ENCODE data around the gene PLEKHO2. TPM values are rescaled to one million over a fixed set of nuclear protein-coding genes. Genes with fewer than 3 reads are reported as not detected.

Gene PLEKHO2
- total and polyA plus RNA-seq, 2 of the 13 experiments (the other 11 are each of a cell fraction or from before 2014, with no cell fraction given) = 3.8 to 4.8 TPM

- H4K20me1 ChIP-seq (ENCODE audit: insufficient read depth, low read length) = no peaks in the 10 kb centered on the region
- in situ Hi-C loops (cut with HindIII; ENCODE audit: extremely low pct_ligation_motif_present, low pct_unique_long_range_greater_than_20kb) = no loop called here
- no peak; the same call in 2 of the 3 replicates for ATAC-seq
- peaks cover 14% of the 10 kb centered on the region for H3K4me1 ChIP-seq (ENCODE audit: insufficient read depth, low read length)
- BruUV-seq (replicated peaks) = no TSS peak
- CTCF ChIA-PET (ENCODE audit: low intra/inter-chr PET ratio, low total read pairs) = no interaction called here
- H2AFZ ChIP-seq (ENCODE audit: low read length) = no peak overlapping the region
- no peak overlapping the region for H3K4me3 ChIP-seq (replicated peaks in 1 of 3; ENCODE audit: insufficient read depth in 1 of 3, low read depth in 2 of 3, low read length in 3 of 3)
- H3K36me3 ChIP-seq (replicated peaks in 1 of 2; ENCODE audit: control insufficient read depth in 1 of 2, insufficient read depth in 2 of 2, low read length in 2 of 2) = no peaks in the 10 kb centered on the region
- 25% methylated on average over 6 of the region's 9 CpGs for WGBS (ENCODE audit: low lambda C conversion rate)
- H3K9me3 ChIP-seq (ENCODE audit: low read length) = no peaks in the 10 kb centered on the region
- no peaks in the 10 kb centered on the region for H3K79me2 ChIP-seq (ENCODE audit: insufficient read depth, low read length)
- DNase-seq (ENCODE audit: low spot score) = no peak
- TF ChIP-seq FOXP4 (CRISPR knock-in tag; IDR thresholded peaks at IDR 0.05) (no peak), BRCA1 (CRISPR knock-in tag; IDR thresholded peaks at IDR 0.05) (no peak), ZNF572 (CRISPR knock-in tag; IDR thresholded peaks at IDR 0.05) (no peak), PRPF4 (IDR thresholded peaks at IDR 0.05; ENCODE audit: low read depth, low read length, poor library complexity, severe bottlenecking) (no peak), RBAK (CRISPR knock-in tag; IDR thresholded peaks at IDR 0.05) (no peak), TCF12 (IDR thresholded peaks at IDR 0.05) (no peak), TCF12 (CRISPR knock-in tag; IDR thresholded peaks at IDR 0.05) (no peak), ZNF687 (CRISPR knock-in tag; IDR thresholded peaks at IDR 0.05) (no peak), AGO2 (optimal IDR thresholded peaks at IDR 0.05; ENCODE audit: low read depth, low read length) (no peak), GPN1 (CRISPR knock-in tag; IDR thresholded peaks at IDR 0.05; ENCODE audit: borderline replicate concordance) (no peak), SMAD1 (CRISPR knock-in tag; IDR thresholded peaks at IDR 0.05; ENCODE audit: borderline replicate concordance, low read depth) (no peak), PAF1 (CRISPR knock-in tag; IDR thresholded peaks at IDR 0.05) (no peak), MED13 (CRISPR knock-in tag; IDR thresholded peaks at IDR 0.05) (no peak), HDAC2 (CRISPR knock-in tag; IDR thresholded peaks at IDR 0.05) (no peak), TERF1 (CRISPR knock-in tag; IDR thresholded peaks at IDR 0.05) (no peak)
- POLR2A ChIA-PET = no interaction called here
- no peak overlapping the region for H3K4me2 ChIP-seq (ENCODE audit: low read depth, low read length)
- no peak for FAIRE-seq
- H3K27me3 ChIP-seq (ENCODE audit: control insufficient read depth in 1 of 2, insufficient read depth in 2 of 2, low read length in 2 of 2) = peaks cover 12 to 30% of the 10 kb centered on the region in 2 experiments; a peak in 4 of 5 replicates
- intact Hi-C loops (cut with micrococcal nuclease; ENCODE audit: unreplicated experiment) = no loop called here
- H3K27ac ChIP-seq (ENCODE audit: extremely low read length, insufficient read depth, low read length) = no peak overlapping the region
- no peak overlapping the region for H3K9ac ChIP-seq (ENCODE audit: insufficient read depth, low read depth, low read length)
Observed at GRCh38 chr15:64917211-64917610, 75.5 kb downstream of the PLEKHO2 start.
